ENCODE results near the gene RINT1. TPM values are rescaled to one million over a fixed set of nuclear protein-coding genes. Genes with fewer than 3 reads are reported as not detected.
A peak's percentile ranks its signal among the peaks of the same experiment; 100 is the strongest.

Gene RINT1
- polyA plus RNA-seq, 2 donors = 12.1 to 15.5 TPM

GRCh38 chr7:105530126-105530525, 1.9 kb upstream of the RINT1 start:
- H3K4me3 ChIP-seq (ENCODE audit: low read depth in 1 of 2, low read length in 2 of 2) = no peak overlapping the region
- H3K4me1 ChIP-seq (ENCODE audit: control insufficient read depth in 2 of 2, insufficient read depth in 2 of 2, low read length in 1 of 2) = no peaks in the 10 kb centered on the region
- no peaks in the 10 kb centered on the region for H3K9me3 ChIP-seq (ENCODE audit: control insufficient read depth in 2 of 2, insufficient read depth in 1 of 2, low read depth in 1 of 2, low read length in 1 of 2)
- no peaks in the 10 kb centered on the region for H3K36me3 ChIP-seq (ENCODE audit: control insufficient read depth in 2 of 2, insufficient read depth in 2 of 2, low read length in 1 of 2)
- H3K27me3 ChIP-seq (ENCODE audit: control insufficient read depth in 1 of 2, insufficient read depth in 2 of 2, low read length in 2 of 2) = no peaks in the 10 kb centered on the region
- H3K27ac ChIP-seq (ENCODE audit: low read depth in 2 of 2, low read length in 1 of 2) = no peak overlapping the region
- WGBS, 2 donors = 93 to 94% methylated on average over 10 of the region's 10 CpGs

- WGBS, 2 donors = 95 to 96% methylated on average over 20 of the region's 20 CpGs
- Histone ChIP-seq H3K27me3 (ENCODE audit: control insufficient read depth in 1 of 2, insufficient read depth in 2 of 2, low read length in 2 of 2) (no peaks in the 10 kb centered on the region), H3K27ac (ENCODE audit: low read depth in 2 of 2, low read length in 1 of 2) (no peak overlapping the region), H3K4me1 (ENCODE audit: control insufficient read depth in 2 of 2, insufficient read depth in 2 of 2, low read length in 1 of 2) (no peaks in the 10 kb centered on the region), H3K36me3 (ENCODE audit: control insufficient read depth in 2 of 2, insufficient read depth in 2 of 2, low read length in 1 of 2) (peaks cover 0 to 2% of the 10 kb centered on the region in 2 donors), H3K9me3 (ENCODE audit: control insufficient read depth in 2 of 2, insufficient read depth in 1 of 2, low read depth in 1 of 2, low read length in 1 of 2) (no peaks in the 10 kb centered on the region), H3K4me3 (ENCODE audit: low read depth in 1 of 2, low read length in 2 of 2) (no peak overlapping the region)
Observed at GRCh38 chr7:105530546-105530945, 1.5 kb upstream of the RINT1 start.

GRCh38 chr7:105532709-105533460, 884 bp downstream of the RINT1 start:
- no peaks in the 10 kb centered on the region for H3K27me3 ChIP-seq (ENCODE audit: control insufficient read depth in 1 of 2, insufficient read depth in 2 of 2, low read length in 2 of 2)
- H3K27ac ChIP-seq (ENCODE audit: low read depth in 2 of 2, low read length in 1 of 2) = peak overlapping the region; percentile 82 to 94
- peak overlapping the region; percentile 73 to 97 for H3K4me3 ChIP-seq (ENCODE audit: low read depth in 1 of 2, low read length in 2 of 2)
- no peaks in the 10 kb centered on the region for H3K9me3 ChIP-seq (ENCODE audit: control insufficient read depth in 2 of 2, insufficient read depth in 1 of 2, low read depth in 1 of 2, low read length in 1 of 2)
- H3K36me3 ChIP-seq (ENCODE audit: control insufficient read depth in 2 of 2, insufficient read depth in 2 of 2, low read length in 1 of 2) = peaks cover 0 to 2% of the 10 kb centered on the region in 2 donors
- H3K4me1 ChIP-seq (ENCODE audit: control insufficient read depth in 2 of 2, insufficient read depth in 2 of 2, low read length in 1 of 2) = no peaks in the 10 kb centered on the region
- WGBS, 2 donors = 31 to 33% methylated on average over 12 of the region's 12 CpGs

- Histone ChIP-seq H3K36me3 (ENCODE audit: control insufficient read depth in 2 of 2, insufficient read depth in 2 of 2, low read length in 1 of 2) (peaks cover 5 to 8% of the 10 kb centered on the region in 2 donors), H3K27ac (ENCODE audit: low read depth in 2 of 2, low read length in 1 of 2) (no peak overlapping the region), H3K9me3 (ENCODE audit: control insufficient read depth in 2 of 2, insufficient read depth in 1 of 2, low read depth in 1 of 2, low read length in 1 of 2) (no peaks in the 10 kb centered on the region), H3K4me1 (ENCODE audit: control insufficient read depth in 2 of 2, insufficient read depth in 2 of 2, low read length in 1 of 2) (no peaks in the 10 kb centered on the region), H3K27me3 (ENCODE audit: control insufficient read depth in 1 of 2, insufficient read depth in 2 of 2, low read length in 2 of 2) (no peaks in the 10 kb centered on the region), H3K4me3 (ENCODE audit: low read depth in 1 of 2, low read length in 2 of 2) (no peak overlapping the region)
- 60 to 73% methylated on average over 2 of the region's 2 CpGs for WGBS, 2 donors
Observed at GRCh38 chr7:105538339-105538738, 6.3 kb downstream of the RINT1 start.

GRCh38 chr7:105559926-105560325, 27.9 kb downstream of the RINT1 start:
- H3K4me1 ChIP-seq (ENCODE audit: control insufficient read depth in 2 of 2, insufficient read depth in 2 of 2, low read length in 1 of 2) = no peaks in the 10 kb centered on the region
- H3K27ac ChIP-seq (ENCODE audit: low read depth in 2 of 2, low read length in 1 of 2) = no peak overlapping the region
- no peaks in the 10 kb centered on the region for H3K27me3 ChIP-seq (ENCODE audit: control insufficient read depth in 1 of 2, insufficient read depth in 2 of 2, low read length in 2 of 2)
- WGBS, 2 donors = 95% methylated on average over 1 of the region's 1 CpG
- peaks cover 0 to 5% of the 10 kb centered on the region in 2 donors for H3K36me3 ChIP-seq (ENCODE audit: control insufficient read depth in 2 of 2, insufficient read depth in 2 of 2, low read length in 1 of 2)
- no peaks in the 10 kb centered on the region for H3K9me3 ChIP-seq (ENCODE audit: control insufficient read depth in 2 of 2, insufficient read depth in 1 of 2, low read depth in 1 of 2, low read length in 1 of 2)
- H3K4me3 ChIP-seq (ENCODE audit: low read depth in 1 of 2, low read length in 2 of 2) = no peak overlapping the region

GRCh38 chr7:105565190-105565589, 33.2 kb downstream of the RINT1 start:
- Histone ChIP-seq H3K4me1 (ENCODE audit: control insufficient read depth in 2 of 2, insufficient read depth in 2 of 2, low read length in 1 of 2) (no peaks in the 10 kb centered on the region), H3K4me3 (ENCODE audit: low read depth in 1 of 2, low read length in 2 of 2) (no peak overlapping the region), H3K27me3 (ENCODE audit: control insufficient read depth in 1 of 2, insufficient read depth in 2 of 2, low read length in 2 of 2) (no peaks in the 10 kb centered on the region), H3K27ac (ENCODE audit: low read depth in 2 of 2, low read length in 1 of 2) (no peak overlapping the region), H3K9me3 (ENCODE audit: control insufficient read depth in 2 of 2, insufficient read depth in 1 of 2, low read depth in 1 of 2, low read length in 1 of 2) (no peaks in the 10 kb centered on the region), H3K36me3 (ENCODE audit: control insufficient read depth in 2 of 2, insufficient read depth in 2 of 2, low read length in 1 of 2) (peaks cover 0 to 6% of the 10 kb centered on the region in 2 donors)
- 96 to 97% methylated on average over 4 of the region's 4 CpGs for WGBS, 2 donors

- no peaks in the 10 kb centered on the region for H3K9me3 ChIP-seq (ENCODE audit: control insufficient read depth in 2 of 2, insufficient read depth in 1 of 2, low read depth in 1 of 2, low read length in 1 of 2)
- 71 to 78% methylated on average over 2 of the region's 2 CpGs for WGBS, 2 donors
- no peaks in the 10 kb centered on the region for H3K27me3 ChIP-seq (ENCODE audit: control insufficient read depth in 1 of 2, insufficient read depth in 2 of 2, low read length in 2 of 2)
- no peaks in the 10 kb centered on the region for H3K4me1 ChIP-seq (ENCODE audit: control insufficient read depth in 2 of 2, insufficient read depth in 2 of 2, low read length in 1 of 2)
- no peak overlapping the region for H3K4me3 ChIP-seq (ENCODE audit: low read depth in 1 of 2, low read length in 2 of 2)
- H3K36me3 ChIP-seq (ENCODE audit: control insufficient read depth in 2 of 2, insufficient read depth in 2 of 2, low read length in 1 of 2) = peaks cover 0 to 5% of the 10 kb centered on the region in 2 donors
- no peak overlapping the region for H3K27ac ChIP-seq (ENCODE audit: low read depth in 2 of 2, low read length in 1 of 2)
Observed at GRCh38 chr7:105567024-105567423, 35.0 kb downstream of the RINT1 start.

GRCh38 chr7:105567821-105568220, 35.8 kb downstream of the RINT1 start:
- no peak overlapping the region for H3K27ac ChIP-seq (ENCODE audit: low read depth in 2 of 2, low read length in 1 of 2)

GRCh38 chr7:105571891-105572290, 39.9 kb downstream of the RINT1 start:
- Histone ChIP-seq H3K27me3 (ENCODE audit: control insufficient read depth in 1 of 2, insufficient read depth in 2 of 2, low read length in 2 of 2) (no peaks in the 10 kb centered on the region), H3K27ac (ENCODE audit: low read depth in 2 of 2, low read length in 1 of 2) (no peak overlapping the region), H3K36me3 (ENCODE audit: control insufficient read depth in 2 of 2, insufficient read depth in 2 of 2, low read length in 1 of 2) (peaks cover 0 to 3% of the 10 kb centered on the region in 2 donors), H3K4me3 (ENCODE audit: low read depth in 1 of 2, low read length in 2 of 2) (no peak overlapping the region), H3K4me1 (ENCODE audit: control insufficient read depth in 2 of 2, insufficient read depth in 2 of 2, low read length in 1 of 2) (no peaks in the 10 kb centered on the region), H3K9me3 (ENCODE audit: control insufficient read depth in 2 of 2, insufficient read depth in 1 of 2, low read depth in 1 of 2, low read length in 1 of 2) (no peaks in the 10 kb centered on the region)
- WGBS, 2 donors = 83% methylated on average over 2 of the region's 2 CpGs

More at GRCh38 chr7:105567821-105568220, 35.8 kb downstream of the RINT1 start:
- Histone ChIP-seq H3K9me3 (ENCODE audit: control insufficient read depth in 2 of 2, insufficient read depth in 1 of 2, low read depth in 1 of 2, low read length in 1 of 2) (no peaks in the 10 kb centered on the region), H3K4me3 (ENCODE audit: low read depth in 1 of 2, low read length in 2 of 2) (no peak overlapping the region), H3K27me3 (ENCODE audit: control insufficient read depth in 1 of 2, insufficient read depth in 2 of 2, low read length in 2 of 2) (no peaks in the 10 kb centered on the region), H3K4me1 (ENCODE audit: control insufficient read depth in 2 of 2, insufficient read depth in 2 of 2, low read length in 1 of 2) (no peaks in the 10 kb centered on the region), H3K36me3 (ENCODE audit: control insufficient read depth in 2 of 2, insufficient read depth in 2 of 2, low read length in 1 of 2) (peaks cover 0 to 5% of the 10 kb centered on the region in 2 donors)
- WGBS, 2 donors = 93 to 96% methylated on average over 3 of the region's 3 CpGs

- no peaks in the 10 kb centered on the region for H3K27me3 ChIP-seq (ENCODE audit: control insufficient read depth in 1 of 2, insufficient read depth in 2 of 2, low read length in 2 of 2)
- WGBS, 2 donors = 71 to 76% methylated on average over 1 of the region's 1 CpG
- H3K4me3 ChIP-seq (ENCODE audit: low read depth in 1 of 2, low read length in 2 of 2) = no peak overlapping the region
- H3K4me1 ChIP-seq (ENCODE audit: control insufficient read depth in 2 of 2, insufficient read depth in 2 of 2, low read length in 1 of 2) = peaks cover 3 to 5% of the 10 kb centered on the region in 2 donors
- H3K36me3 ChIP-seq (ENCODE audit: control insufficient read depth in 2 of 2, insufficient read depth in 2 of 2, low read length in 1 of 2) = no peaks in the 10 kb centered on the region
- H3K9me3 ChIP-seq (ENCODE audit: control insufficient read depth in 2 of 2, insufficient read depth in 1 of 2, low read depth in 1 of 2, low read length in 1 of 2) = no peaks in the 10 kb centered on the region
- H3K27ac ChIP-seq (ENCODE audit: low read depth in 2 of 2, low read length in 1 of 2) = no peak overlapping the region
Observed at GRCh38 chr7:105577251-105577650, 45.2 kb downstream of the RINT1 start.

Data from esophagus (tissue), 2 donors.